Immature natural killer cell (primary cell): ENCODE data around the gene ZNF319. TPM values are rescaled to one million over a fixed set of nuclear protein-coding genes. Genes with fewer than 3 reads are reported as not detected.

ENCODE experiments used
- DNase-seq, 3 donors: peaks; one replicate each; pipeline ENCODE4 v3.0.0; 2022; ENCODE audit warnings: mixed read lengths in 1 of 3
- H3K27ac Mint-ChIP-seq, 6 donors: one replicate each; pipeline ENCODE4 v1.8.0; 2020; ENCODE audit warnings: mixed read lengths in 6 of 6, mild to moderate bottlenecking in 5 of 6, inconsistent platforms in 4 of 6, moderate library complexity in 3 of 6
- H3K27me3 Mint-ChIP-seq, 3 donors: one replicate each; pipeline ENCODE4 v1.8.0; 2020 to 2021; ENCODE audit warnings: low read depth in 3 of 3, mild to moderate bottlenecking in 3 of 3, mixed read lengths in 3 of 3, moderate library complexity in 3 of 3, inconsistent platforms in 1 of 3
- H3K36me3 Mint-ChIP-seq, 3 donors: one replicate each; pipeline ENCODE4 v1.8.0; 2020; ENCODE audit warnings: mixed read lengths in 3 of 3, inconsistent platforms in 2 of 3, mild to moderate bottlenecking in 2 of 3
- H3K4me1 Mint-ChIP-seq, 2 donors: one replicate each; pipeline ENCODE4 v1.8.0; 2020; ENCODE audit warnings: inconsistent platforms in 2 of 2, mild to moderate bottlenecking in 2 of 2, mixed read lengths in 2 of 2, moderate library complexity in 1 of 2
- H3K4me3 Mint-ChIP-seq, 5 donors: one replicate each; pipeline ENCODE4 v1.8.0; 2020; ENCODE audit warnings: mild to moderate bottlenecking in 5 of 5, mixed read lengths in 5 of 5, inconsistent platforms in 3 of 5, moderate library complexity in 3 of 5
- H3K9me3 Mint-ChIP-seq, 6 donors: one replicate each; pipeline ENCODE4 v1.8.0; 2020; ENCODE audit warnings: mild to moderate bottlenecking in 6 of 6, mixed read lengths in 6 of 6, inconsistent platforms in 4 of 6, moderate library complexity in 3 of 6
- polyA plus RNA-seq, 3 donors: library from polyadenylated mRNA; unstranded; fragments of 300-500 nt; fragmentation: Illumina TruSeq; gene quantifications; one replicate each; pipeline ENCODE4 v1.2.3, GENCODE V29; 2021

ZNF319 gene
- polyA plus RNA-seq, 3 donors from 2014 or later: 6.8 to 31.2 (median 10.3) TPM

- Mint-ChIP-seq H3K4me3 (peak overlapping the region in 3 of 5 donors; percentile 11 to 61 (median 45)), H3K27me3 (peaks cover 0 to 8% (median 6%) of the 10 kb centered on the region in 3 donors), H3K9me3 (no peaks in the 10 kb centered on the region), H3K36me3 (peaks cover 0 to 9% (median 7%) of the 10 kb centered on the region in 3 donors), H3K27ac (peak overlapping the region in 2 of 6 donors; percentile 20 to 30), H3K4me1 (peaks cover 16 to 22% of the 10 kb centered on the region in 2 donors)
- no peak for DNase-seq
These were observed 22.3 kb upstream of the ZNF319 start for GRCh38 chr16:58022601-58023371.

- H3K27me3 Mint-ChIP-seq: peaks cover 0 to 8% (median 6%) of the 10 kb centered on the region in 3 donors
- no peaks in the 10 kb centered on the region for H3K9me3 Mint-ChIP-seq
- H3K4me1 Mint-ChIP-seq: peaks cover 16 to 22% of the 10 kb centered on the region in 2 donors
- H3K36me3 Mint-ChIP-seq: peaks cover 0 to 9% (median 7%) of the 10 kb centered on the region in 3 donors
- no peak overlapping the region for H3K27ac Mint-ChIP-seq
- no peak for DNase-seq
- H3K4me3 Mint-ChIP-seq: peak overlapping the region in 1 of 5 donors; percentile 11
These were observed 21.4 kb upstream of the ZNF319 start for GRCh38 chr16:58021661-58022551.

- DNase-seq: peak; percentile 50 to 58 (median 51)
- no peaks in the 10 kb centered on the region for H3K9me3 Mint-ChIP-seq
- H3K27me3 Mint-ChIP-seq: peaks cover 0 to 8% (median 4%) of the 10 kb centered on the region in 3 donors
- no peak overlapping the region for H3K4me3 Mint-ChIP-seq
- H3K36me3 Mint-ChIP-seq: peaks cover 0 to 9% (median 7%) of the 10 kb centered on the region in 3 donors
- peak overlapping the region in 4 of 6 donors; percentile 31 to 70 (median 55) for H3K27ac Mint-ChIP-seq
- peaks cover 16 to 22% of the 10 kb centered on the region in 2 donors for H3K4me1 Mint-ChIP-seq
These were observed 20.4 kb upstream of the ZNF319 start for GRCh38 chr16:58020628-58021521.

GRCh38 chr16:58019866-58020538 is 19.5 kb upstream of the ZNF319 start:
- Mint-ChIP-seq H3K4me3 (no peak overlapping the region), H3K9me3 (no peaks in the 10 kb centered on the region), H3K4me1 (peaks cover 14 to 21% of the 10 kb centered on the region in 2 donors), H3K27ac (peak overlapping the region in 4 of 6 donors; percentile 31 to 70 (median 43)), H3K27me3 (peaks cover 0 to 7% (median 3%) of the 10 kb centered on the region in 3 donors), H3K36me3 (peaks cover 0 to 9% (median 7%) of the 10 kb centered on the region in 3 donors)
- DNase-seq: no peak

- H3K4me3 Mint-ChIP-seq: no peak overlapping the region
- peaks cover 7 to 14% of the 10 kb centered on the region in 2 donors for H3K4me1 Mint-ChIP-seq
- peaks cover 0 to 12% (median 7%) of the 10 kb centered on the region in 3 donors for H3K36me3 Mint-ChIP-seq
- DNase-seq: no peak
- H3K9me3 Mint-ChIP-seq: no peaks in the 10 kb centered on the region
- no peak overlapping the region for H3K27ac Mint-ChIP-seq
- H3K27me3 Mint-ChIP-seq: peaks cover 0 to 3% (median 0%) of the 10 kb centered on the region in 3 donors
These were observed 18.3 kb upstream of the ZNF319 start for GRCh38 chr16:58018803-58019202.

GRCh38 chr16:58016840-58017446 is 16.5 kb upstream of the ZNF319 start:
- H3K36me3 Mint-ChIP-seq: peaks cover 0 to 14% (median 7%) of the 10 kb centered on the region in 3 donors
- no peak overlapping the region for H3K27ac Mint-ChIP-seq
- H3K4me1 Mint-ChIP-seq: peaks cover 7 to 9% of the 10 kb centered on the region in 2 donors
- H3K9me3 Mint-ChIP-seq: no peaks in the 10 kb centered on the region
- no peak for DNase-seq
- no peak overlapping the region for H3K4me3 Mint-ChIP-seq
- H3K27me3 Mint-ChIP-seq: peaks cover 0 to 1% (median 0%) of the 10 kb centered on the region in 3 donors

- Mint-ChIP-seq H3K36me3 (peaks cover 5 to 28% (median 12%) of the 10 kb centered on the region in 3 donors), H3K9me3 (no peaks in the 10 kb centered on the region), H3K27me3 (no peaks in the 10 kb centered on the region), H3K4me3 (no peak overlapping the region), H3K27ac (no peak overlapping the region), H3K4me1 (peaks cover 1 to 14% of the 10 kb centered on the region in 2 donors)
- no peak for DNase-seq
These were observed 12.9 kb upstream of the ZNF319 start for GRCh38 chr16:58013201-58013956.

GRCh38 chr16:58012481-58012880 is 12.0 kb upstream of the ZNF319 start:
- Mint-ChIP-seq H3K4me3 (no peak overlapping the region), H3K4me1 (peaks cover 1 to 20% of the 10 kb centered on the region in 2 donors), H3K9me3 (no peaks in the 10 kb centered on the region), H3K27me3 (no peaks in the 10 kb centered on the region), H3K36me3 (peaks cover 5 to 32% (median 12%) of the 10 kb centered on the region in 3 donors), H3K27ac (no peak overlapping the region)
- DNase-seq: no peak

- Mint-ChIP-seq H3K27me3 (no peaks in the 10 kb centered on the region), H3K4me1 (peaks cover 1 to 26% of the 10 kb centered on the region in 2 donors), H3K9me3 (no peaks in the 10 kb centered on the region), H3K36me3 (peaks cover 11 to 38% (median 18%) of the 10 kb centered on the region in 3 donors), H3K27ac (no peak overlapping the region), H3K4me3 (no peak overlapping the region)
- DNase-seq: no peak
These were observed 11.2 kb upstream of the ZNF319 start for GRCh38 chr16:58011652-58012051.

- Mint-ChIP-seq H3K4me1 (peaks cover 1 to 26% of the 10 kb centered on the region in 2 donors), H3K27ac (no peak overlapping the region), H3K36me3 (peaks cover 13 to 39% (median 19%) of the 10 kb centered on the region in 3 donors), H3K4me3 (no peak overlapping the region), H3K9me3 (no peaks in the 10 kb centered on the region), H3K27me3 (no peaks in the 10 kb centered on the region)
- DNase-seq: no peak
These were observed 10.4 kb upstream of the ZNF319 start for GRCh38 chr16:58010886-58011285.

GRCh38 chr16:58009856-58010416 is 9.5 kb upstream of the ZNF319 start:
- Mint-ChIP-seq H3K27me3 (no peaks in the 10 kb centered on the region), H3K36me3 (peaks cover 13 to 39% (median 20%) of the 10 kb centered on the region in 3 donors), H3K4me3 (no peak overlapping the region), H3K27ac (peak overlapping the region in 2 of 6 donors; percentile 43 to 45), H3K9me3 (no peaks in the 10 kb centered on the region), H3K4me1 (peaks cover 4 to 35% of the 10 kb centered on the region in 2 donors)
- no peak for DNase-seq
